H1 (cell line): Measurements from ENCODE around the gene LRRC28. TPM values are rescaled to one million over a fixed set of nuclear protein-coding genes. Genes with fewer than 3 reads are reported as not detected.

ENCODE experiments used
- MAFK ChIP-seq: IDR thresholded peaks from 2 replicates; pipeline ENCODE4 v1.6.1; 2012; ENCODE audit warnings: low read depth, mild to moderate bottlenecking, improper control_type of control experiment, low read length
- polyA plus RNA-seq, 7 experiments: library from polyadenylated mRNA; depleted of rRNA in 3 of 7; stranded (reverse) in 5 of 7; unstranded in 2 of 7; fragments of >200 nt in 5 of 7; fragments of 200-250 nt in 2 of 7; gene quantifications; 1 replicate in 5 of 7; 2 replicates in 1 of 7; 4 replicates in 1 of 7; pipeline versions ENCODE4 v1.2.1 to v1.2.3, GENCODE V29; 2011 to 2013; ENCODE audit warnings: missing spikeins in 2 of 7, mixed read lengths in 2 of 7
- total RNA-seq: library from RNA; stranded (reverse); fragmentation: NEBNext Ultra II Directional; extraction: Animal tissue kit (Norgen Biotek cat#: 25700); gene quantifications from 2 replicates; pipeline ENCODE4 v1.2.1, GENCODE V29; 2021
- TF ChIP-seq, protein P1 (sequence below): IDR thresholded peaks from 2 replicates; pipeline ENCODE4 v1.6.1; 2011; ENCODE audit warnings: low read length, improper control_type of control experiment

Gene LRRC28
- total and polyA plus RNA-seq, 2 of the 8 experiments (the other 6 are each of a cell fraction or from before 2014, with no cell fraction given) = 20.2 to 23.3 TPM

DNA sequence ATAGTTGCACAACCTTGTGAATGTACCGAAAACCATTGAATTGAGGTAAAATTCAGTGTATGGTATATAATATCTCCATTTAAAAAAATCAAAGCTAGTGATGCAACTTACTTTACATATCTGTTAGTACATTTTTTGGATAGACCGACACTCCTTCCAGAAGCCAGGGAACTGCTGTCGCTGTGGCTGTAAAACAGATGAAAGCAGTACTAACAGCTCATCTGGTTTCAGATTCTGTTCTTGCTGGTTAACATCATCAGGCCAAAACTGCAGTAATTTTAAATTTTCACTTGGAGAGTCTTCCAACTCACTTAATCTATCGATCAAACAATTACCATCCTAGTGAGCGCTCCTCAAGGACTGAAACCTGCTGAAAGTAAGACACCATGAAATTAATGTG is 145.1 kb downstream of the LRRC28 start (continued):
- TF ChIP-seq, protein P1, sequence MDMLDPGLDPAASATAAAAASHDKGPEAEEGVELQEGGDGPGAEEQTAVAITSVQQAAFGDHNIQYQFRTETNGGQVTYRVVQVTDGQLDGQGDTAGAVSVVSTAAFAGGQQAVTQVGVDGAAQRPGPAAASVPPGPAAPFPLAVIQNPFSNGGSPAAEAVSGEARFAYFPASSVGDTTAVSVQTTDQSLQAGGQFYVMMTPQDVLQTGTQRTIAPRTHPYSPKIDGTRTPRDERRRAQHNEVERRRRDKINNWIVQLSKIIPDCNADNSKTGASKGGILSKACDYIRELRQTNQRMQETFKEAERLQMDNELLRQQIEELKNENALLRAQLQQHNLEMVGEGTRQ = no peak
- no peak for TF ChIP-seq MAFK
